Activated CD4-positive, alpha-beta T cell treated with anti-CD3 and anti-CD28 coated beads, Interleukin-2, amount 10 ng/mL, durations not matched to agents 7 days and 5 days (primary cell): ENCODE measurements around the gene LSG1. TPM values are rescaled to one million over a fixed set of nuclear protein-coding genes. Genes with fewer than 3 reads are reported as not detected.

ENCODE experiments used
- CTCF ChIA-PET: fragments of 350-600 bp; sonication (Branson Sonifier 250); formaldehyde crosslinking; loops from one replicate; lab custom pipeline; 2021; ENCODE audit warnings: antibody characterized with exemption; lab: Charles Lee
- POLR2A ChIA-PET: fragments of 350-600 bp; sonication (Branson Sonifier 250); formaldehyde crosslinking; loops from one replicate; lab custom pipeline; 2021; ENCODE audit warnings: antibody characterized with exemption; lab: Charles Lee
- DNase-seq: peaks from one replicate; pipeline ENCODE4 v3.0.0-alpha.2; 2020
- H3K27ac Mint-ChIP-seq: one replicate; pipeline ENCODE4 v1.8.0; 2021; ENCODE audit warnings: mild to moderate bottlenecking, moderate library complexity, mixed read lengths
- H3K27me3 Mint-ChIP-seq: one replicate; pipeline ENCODE4 v1.8.0; 2021; ENCODE audit warnings: mixed read lengths
- H3K36me3 Mint-ChIP-seq: one replicate; pipeline ENCODE4 v1.8.0; 2021; ENCODE audit warnings: low read depth, mixed read lengths
- H3K4me1 Mint-ChIP-seq: one replicate; pipeline ENCODE4 v1.8.0; 2021; ENCODE audit warnings: mixed read lengths
- H3K4me3 Mint-ChIP-seq: one replicate; pipeline ENCODE4 v1.8.0; 2021; ENCODE audit warnings: mild to moderate bottlenecking, moderate library complexity, mixed read lengths
- H3K9me3 Mint-ChIP-seq: one replicate; pipeline ENCODE4 v1.8.0; 2021; ENCODE audit warnings: mixed read lengths
- total RNA-seq, 2 experiments: library from RNA; stranded (reverse); gene quantifications; one replicate each; pipeline ENCODE4 v1.2.3, GENCODE V29; 2021

Gene LSG1
- total RNA-seq, 2 experiments from 2014 or later = 42.5 to 44.6 TPM

GRCh38 chr3:194664857-194665256, 7.1 kb downstream of the LSG1 start:
- no peak for DNase-seq
- peaks cover 30% of the 10 kb centered on the region for H3K4me1 Mint-ChIP-seq
- H3K9me3 Mint-ChIP-seq = no peaks in the 10 kb centered on the region
- H3K27me3 Mint-ChIP-seq = no peaks in the 10 kb centered on the region
- H3K27ac Mint-ChIP-seq = no peak overlapping the region
- H3K36me3 Mint-ChIP-seq = peaks cover 37% of the 10 kb centered on the region
- no peak overlapping the region for H3K4me3 Mint-ChIP-seq
- CTCF ChIA-PET = interaction anchor here (1.3 kb wide), 1 partner anchor 18 kb away, joined by 5 read pairs; no protein-coding TSS in a partner anchor
- POLR2A ChIA-PET = no interaction called here

GRCh38 chr3:194661946-194662345, 10.0 kb downstream of the LSG1 start:
- no peak overlapping the region for H3K4me3 Mint-ChIP-seq
- H3K27me3 Mint-ChIP-seq = no peaks in the 10 kb centered on the region
- POLR2A ChIA-PET = no interaction called here
- CTCF ChIA-PET = interaction anchor here (4.1 kb wide), 1 partner anchor 9 kb away, joined by 18 read pairs; the partner anchor contains the start of gene LSG1
- no peak for DNase-seq
- H3K27ac Mint-ChIP-seq = peak overlapping the region; percentile 50
- peaks cover 42% of the 10 kb centered on the region for H3K36me3 Mint-ChIP-seq
- no peaks in the 10 kb centered on the region for H3K9me3 Mint-ChIP-seq
- peaks cover 19% of the 10 kb centered on the region for H3K4me1 Mint-ChIP-seq

- no peaks in the 10 kb centered on the region for H3K27me3 Mint-ChIP-seq
- POLR2A ChIA-PET = no interaction called here
Measured at GRCh38 chr3:194661374-194661773, 10.6 kb downstream of the LSG1 start.

GRCh38 chr3:194659778-194660177, 12.2 kb downstream of the LSG1 start:
- Mint-ChIP-seq H3K27ac (no peak overlapping the region), H3K4me1 (peaks cover 18% of the 10 kb centered on the region), H3K36me3 (peaks cover 44% of the 10 kb centered on the region), H3K4me3 (no peak overlapping the region), H3K27me3 (no peaks in the 10 kb centered on the region), H3K9me3 (no peaks in the 10 kb centered on the region)
- DNase-seq = no peak
- ChIA-PET POLR2A (no interaction called here), CTCF (interaction anchor here (1.3 to 4.1 kb wide), 2 partner anchors 10 to 11 kb away, joined by 3 to 18 read pairs; partner anchors contain the start of gene LSG1)

More at GRCh38 chr3:194661374-194661773, 10.6 kb downstream of the LSG1 start:
- Mint-ChIP-seq H3K4me1 (peaks cover 19% of the 10 kb centered on the region), H3K4me3 (no peak overlapping the region), H3K9me3 (no peaks in the 10 kb centered on the region), H3K27ac (no peak overlapping the region), H3K36me3 (peaks cover 46% of the 10 kb centered on the region)
- DNase-seq = no peak
- CTCF ChIA-PET = interaction anchor here (0.9 to 4.1 kb wide), 2 partner anchors 10 to 21 kb away, joined by 3 to 18 read pairs; partner anchors contain the start of gene LSG1

GRCh38 chr3:194658477-194659242, 13.3 kb downstream of the LSG1 start:
- no peaks in the 10 kb centered on the region for H3K27me3 Mint-ChIP-seq
- DNase-seq = no peak
- CTCF ChIA-PET = interaction anchor here (1.1 to 4.1 kb wide), 3 partner anchors 9 to 12 kb away, joined by 3 to 18 read pairs (median 3); partner anchors contain the start of gene LSG1
- H3K27ac Mint-ChIP-seq = no peak overlapping the region
- H3K4me3 Mint-ChIP-seq = no peak overlapping the region
- no peaks in the 10 kb centered on the region for H3K9me3 Mint-ChIP-seq
- H3K36me3 Mint-ChIP-seq = peaks cover 52% of the 10 kb centered on the region
- H3K4me1 Mint-ChIP-seq = peaks cover 28% of the 10 kb centered on the region
- POLR2A ChIA-PET = no interaction called here

GRCh38 chr3:194657439-194657838, 14.6 kb downstream of the LSG1 start:
- CTCF ChIA-PET = interaction anchor here (0.7 to 1.2 kb wide), 4 partner anchors 9 to 312 kb away, joined by 3 to 5 read pairs (median 4); partner anchors contain the start of gene LSG1
- POLR2A ChIA-PET = no interaction called here
- Mint-ChIP-seq H3K36me3 (peaks cover 57% of the 10 kb centered on the region), H3K4me1 (peaks cover 28% of the 10 kb centered on the region), H3K9me3 (no peaks in the 10 kb centered on the region), H3K4me3 (no peak overlapping the region), H3K27ac (no peak overlapping the region), H3K27me3 (no peaks in the 10 kb centered on the region)
- DNase-seq = no peak

GRCh38 chr3:194654443-194654842, 17.5 kb downstream of the LSG1 start:
- H3K27ac Mint-ChIP-seq = peak overlapping the region; percentile 71
- peak overlapping the region; percentile 12 for H3K4me3 Mint-ChIP-seq
- DNase-seq = no peak
- ChIA-PET POLR2A (interaction anchor here (0.6 kb wide), 1 partner anchor 73 kb away, joined by 4 read pairs; no protein-coding TSS in a partner anchor), CTCF (interaction anchor here (1.3 kb wide), 1 partner anchor 17 kb away, joined by 3 read pairs; no protein-coding TSS in a partner anchor)
- H3K36me3 Mint-ChIP-seq = peaks cover 75% of the 10 kb centered on the region
- H3K4me1 Mint-ChIP-seq = peaks cover 16% of the 10 kb centered on the region
- H3K9me3 Mint-ChIP-seq = no peaks in the 10 kb centered on the region
- no peaks in the 10 kb centered on the region for H3K27me3 Mint-ChIP-seq

GRCh38 chr3:194647747-194648146, 24.2 kb downstream of the LSG1 start:
- no peak overlapping the region for H3K27ac Mint-ChIP-seq

GRCh38 chr3:194642769-194643168, 29.2 kb downstream of the LSG1 start:
- POLR2A ChIA-PET = no interaction called here

More at GRCh38 chr3:194647747-194648146, 24.2 kb downstream of the LSG1 start:
- no peaks in the 10 kb centered on the region for H3K9me3 Mint-ChIP-seq
- H3K4me1 Mint-ChIP-seq = no peaks in the 10 kb centered on the region
- H3K27me3 Mint-ChIP-seq = no peaks in the 10 kb centered on the region
- H3K36me3 Mint-ChIP-seq = peaks cover 60% of the 10 kb centered on the region
- DNase-seq = no peak
- no peak overlapping the region for H3K4me3 Mint-ChIP-seq
- ChIA-PET CTCF (interaction anchor here (1.1 kb wide), 1 partner anchor 11 kb away, joined by 3 read pairs; no protein-coding TSS in a partner anchor), POLR2A (interaction anchor here (0.5 kb wide), 1 partner anchor 22 kb away, joined by 3 read pairs; no protein-coding TSS in a partner anchor)

GRCh38 chr3:194640829-194641228, 31.2 kb downstream of the LSG1 start:
- Mint-ChIP-seq H3K36me3 (peaks cover 38% of the 10 kb centered on the region), H3K27me3 (no peaks in the 10 kb centered on the region), H3K4me1 (peaks cover 11% of the 10 kb centered on the region), H3K27ac (no peak overlapping the region), H3K9me3 (no peaks in the 10 kb centered on the region), H3K4me3 (no peak overlapping the region)
- ChIA-PET POLR2A (interaction anchor here (0.6 kb wide), 1 partner anchor 88 kb away, joined by 3 read pairs; no protein-coding TSS in a partner anchor), CTCF (interaction anchor here (0.6 to 1.1 kb wide), 3 partner anchors 8 to 594 kb away, joined by 4 to 5 read pairs (median 4); no protein-coding TSS in a partner anchor)
- peak; percentile 51 for DNase-seq

More at GRCh38 chr3:194642769-194643168, 29.2 kb downstream of the LSG1 start:
- no peaks in the 10 kb centered on the region for H3K9me3 Mint-ChIP-seq
- peaks cover 44% of the 10 kb centered on the region for H3K36me3 Mint-ChIP-seq
- no peaks in the 10 kb centered on the region for H3K27me3 Mint-ChIP-seq
- H3K4me3 Mint-ChIP-seq = no peak overlapping the region
- H3K4me1 Mint-ChIP-seq = peaks cover 7% of the 10 kb centered on the region
- CTCF ChIA-PET = interaction anchor here (0.6 to 1.0 kb wide), 3 partner anchors 20 to 628 kb away, joined by 3 to 5 read pairs (median 4); no protein-coding TSS in a partner anchor
- DNase-seq = no peak
- H3K27ac Mint-ChIP-seq = no peak overlapping the region

- H3K27ac Mint-ChIP-seq = no peak overlapping the region
- DNase-seq = no peak
- peaks cover 26% of the 10 kb centered on the region for H3K36me3 Mint-ChIP-seq
- H3K4me1 Mint-ChIP-seq = peaks cover 12% of the 10 kb centered on the region
- H3K27me3 Mint-ChIP-seq = no peaks in the 10 kb centered on the region
- CTCF ChIA-PET = interaction anchor here (0.6 to 1.8 kb wide), 4 partner anchors 12 to 534 kb away, joined by 3 to 8 read pairs (median 4); partner anchors contain the start of gene LSG1
- POLR2A ChIA-PET = interaction anchor here (0.6 kb wide), 1 partner anchor 404 kb away, joined by 8 read pairs; no protein-coding TSS in a partner anchor
- H3K9me3 Mint-ChIP-seq = no peaks in the 10 kb centered on the region
- no peak overlapping the region for H3K4me3 Mint-ChIP-seq
Measured at GRCh38 chr3:194638991-194639605, 32.9 kb downstream of the LSG1 start.
